Measurements from ENCODE around the gene MRPS15. TPM values are rescaled to one million over a fixed set of nuclear protein-coding genes. Genes with fewer than 3 reads are reported as not detected.
"Not testable (repeated sequence)": the region's sequence is repeated elsewhere in the genome, so short reads cannot be mapped to it uniquely, and the experiment has no call there.

MRPS15 gene
- polyA plus RNA-seq, 4 donors: 65.6 to 78.7 (median 69.6) TPM

DNA sequence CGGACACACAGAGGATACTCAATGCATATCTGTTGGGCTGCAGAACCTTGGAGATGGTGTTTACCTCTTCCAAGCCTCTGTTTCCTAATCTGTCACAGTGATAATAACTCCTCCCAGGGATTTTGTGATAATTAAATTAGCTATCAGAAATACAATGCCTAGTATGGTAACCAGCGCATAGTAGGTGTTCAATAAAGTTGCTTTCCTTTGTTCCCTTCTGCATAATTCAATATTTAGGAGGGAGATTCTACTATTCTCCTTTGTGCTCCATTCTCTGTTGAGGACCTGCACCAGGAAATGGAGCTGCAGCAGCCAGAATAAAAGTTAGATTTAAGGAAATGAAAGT, 21.9 kb upstream of the MRPS15 start:
- no peak for DNase-seq (ENCODE audit: low read depth in 4 of 4, low spot score in 2 of 4)

GRCh38 chr1:36484099-36484498, 19.9 kb upstream of the MRPS15 start:
- no peak for DNase-seq (ENCODE audit: low read depth in 4 of 4, low spot score in 2 of 4)

- DNase-seq (ENCODE audit: low read depth in 4 of 4, low spot score in 2 of 4): no peak
These were observed 18.7 kb upstream of the MRPS15 start, which contains the start of gene CSF3R for GRCh38 chr1:36482724-36483388. Gene CSF3R (minus strand): TSS chr1:36482913. CDS start chr1:36479496, 3,417 bp downstream.

GRCh38 chr1:36481771-36482723, 17.9 kb upstream of the MRPS15 start:
- DNase-seq (ENCODE audit: low read depth in 4 of 4, low spot score in 2 of 4): no peak

DNA sequence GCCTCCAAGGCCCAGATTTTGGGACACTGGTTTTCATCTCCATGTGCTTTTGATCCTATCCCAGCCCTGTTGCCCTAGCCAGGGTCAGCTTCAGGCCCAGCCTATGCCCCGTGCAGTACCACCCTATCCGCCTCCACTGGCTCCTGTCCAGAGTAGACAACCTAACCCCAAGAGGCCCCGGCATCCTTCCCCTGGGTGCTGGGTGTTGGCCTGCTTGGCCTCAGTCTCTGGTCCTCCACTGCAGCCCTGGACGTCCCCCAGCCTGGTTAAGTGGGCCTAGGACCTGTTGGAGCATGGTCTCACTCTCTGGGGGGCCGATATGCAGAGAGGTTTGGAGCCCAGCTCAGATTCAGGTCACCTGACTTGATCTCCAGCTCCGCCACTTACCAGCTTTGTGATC, 16.9 kb upstream of the MRPS15 start:
- no peak for DNase-seq (ENCODE audit: low read depth in 4 of 4, low spot score in 2 of 4)

DNA sequence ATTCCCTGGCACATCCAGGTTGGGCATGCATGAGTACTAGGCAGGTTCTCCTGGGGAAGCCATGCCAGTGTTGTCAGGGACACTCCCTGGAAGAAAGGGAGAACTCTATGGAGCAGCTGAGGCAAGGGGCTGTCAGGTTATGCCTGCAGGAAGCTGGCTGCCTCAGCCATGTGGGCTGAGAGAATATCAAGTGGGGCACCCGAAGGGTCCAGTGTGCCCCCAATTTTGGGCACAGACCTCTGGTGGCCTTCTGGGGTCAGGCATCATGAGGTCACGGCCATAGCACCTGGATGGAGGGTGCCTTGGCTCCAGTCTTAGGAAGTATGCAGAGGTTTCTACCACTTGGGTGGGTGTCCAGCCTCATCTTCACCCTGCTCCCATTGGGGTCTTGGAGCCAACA, 16.0 kb upstream of the MRPS15 start:
- no peak for DNase-seq (ENCODE audit: low read depth in 4 of 4, low spot score in 2 of 4)

GRCh38 chr1:36479505-36480051, 15.4 kb upstream of the MRPS15 start:
- DNase-seq (ENCODE audit: low read depth in 4 of 4, low spot score in 2 of 4): no peak

DNA sequence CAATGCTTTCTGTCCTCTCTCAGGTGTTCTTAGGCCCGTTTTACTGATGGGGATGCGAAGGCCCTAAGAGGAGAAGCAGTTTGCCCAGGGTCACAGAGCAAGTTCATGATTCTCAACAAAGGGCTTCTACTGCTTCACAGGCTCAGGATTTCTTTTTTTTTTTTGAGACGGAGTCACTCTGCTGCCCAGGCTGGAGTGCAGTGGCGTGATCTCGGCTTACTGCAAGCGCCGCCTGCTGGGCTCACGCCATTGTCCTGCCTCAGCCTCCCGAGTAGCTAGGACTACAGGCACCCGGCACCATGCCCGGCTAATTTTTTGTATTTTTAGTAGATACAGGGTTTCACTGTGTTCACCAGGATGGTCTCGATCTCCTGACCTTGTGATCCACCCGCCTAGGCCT, 13.4 kb upstream of the MRPS15 start:
- DNase-seq (ENCODE audit: low read depth in 4 of 4, low spot score in 2 of 4): not testable (repeated sequence)

- DNase-seq (ENCODE audit: low read depth in 4 of 4, low spot score in 2 of 4): no peak
These were observed 12.8 kb upstream of the MRPS15 start for GRCh38 chr1:36476945-36477344.

GRCh38 chr1:36475910-36476604, 11.9 kb upstream of the MRPS15 start:
- DNase-seq (ENCODE audit: low read depth in 4 of 4, low spot score in 2 of 4): no peak

DNA sequence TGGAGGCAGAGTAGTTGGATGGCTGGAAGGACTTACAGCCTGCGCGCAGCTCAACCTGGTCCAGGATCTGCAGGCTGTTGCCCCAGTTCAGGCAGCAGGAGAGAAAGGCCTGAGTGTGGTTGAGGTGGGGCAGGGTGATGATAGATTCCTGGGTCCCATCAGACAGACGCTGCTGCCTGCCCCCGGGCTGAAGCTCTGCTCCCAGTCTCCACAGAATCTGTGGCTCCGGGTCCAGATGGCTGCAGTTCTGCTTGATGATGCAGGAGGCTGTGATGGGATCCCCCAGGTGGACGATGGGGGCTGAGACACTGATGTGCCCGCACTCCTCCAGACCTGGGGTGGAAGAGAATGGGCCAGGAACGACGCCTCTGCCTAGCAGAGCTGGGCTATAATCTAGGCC, 11.2 kb upstream of the MRPS15 start:
- DNase-seq (ENCODE audit: low read depth in 4 of 4, low spot score in 2 of 4): no peak

- DNase-seq (ENCODE audit: low read depth in 4 of 4, low spot score in 2 of 4): no peak
These were observed 8.5 kb upstream of the MRPS15 start for GRCh38 chr1:36472656-36473055.

DNA sequence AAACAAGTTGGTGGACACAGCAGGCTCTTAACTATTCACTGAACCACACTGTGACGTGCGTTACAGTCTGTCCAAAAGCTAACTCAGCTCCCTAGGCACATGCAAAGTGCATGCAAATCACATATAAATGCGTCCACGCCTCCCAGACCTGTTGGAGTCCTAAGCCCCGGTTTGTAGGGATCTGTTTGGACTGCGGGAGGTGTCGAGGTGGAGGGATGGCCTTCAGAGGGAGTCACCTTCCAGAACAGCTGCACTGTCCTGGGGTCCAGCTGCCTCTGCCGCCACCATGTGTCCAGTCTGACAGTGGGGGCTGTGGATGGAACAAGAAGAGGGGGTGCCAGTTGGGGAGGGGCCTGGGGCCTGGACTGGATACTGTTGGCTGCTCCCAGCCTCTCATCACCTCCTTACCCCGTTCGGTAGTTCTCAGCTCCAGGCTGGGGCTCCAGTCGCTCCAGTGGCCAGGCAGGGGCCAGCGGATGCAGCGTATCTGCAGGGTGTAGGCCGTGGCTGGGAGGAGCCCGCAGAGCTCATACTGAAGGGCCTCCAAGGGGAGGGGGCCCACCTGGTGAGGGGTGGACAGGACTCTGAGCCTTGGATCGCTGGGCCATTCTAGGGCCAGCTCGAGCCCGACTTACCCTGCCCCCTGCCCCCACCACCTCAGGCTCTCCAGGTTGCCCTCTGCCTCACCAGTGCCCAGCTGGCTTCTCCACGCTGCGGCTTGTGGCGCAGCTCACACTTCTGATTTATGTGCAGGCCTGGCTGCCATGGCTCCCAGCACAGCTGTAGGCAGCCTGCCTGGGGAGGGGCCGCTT, 7.9 kb upstream of the MRPS15 start:
- no peak for DNase-seq (ENCODE audit: low read depth in 4 of 4, low spot score in 2 of 4)

DNA sequence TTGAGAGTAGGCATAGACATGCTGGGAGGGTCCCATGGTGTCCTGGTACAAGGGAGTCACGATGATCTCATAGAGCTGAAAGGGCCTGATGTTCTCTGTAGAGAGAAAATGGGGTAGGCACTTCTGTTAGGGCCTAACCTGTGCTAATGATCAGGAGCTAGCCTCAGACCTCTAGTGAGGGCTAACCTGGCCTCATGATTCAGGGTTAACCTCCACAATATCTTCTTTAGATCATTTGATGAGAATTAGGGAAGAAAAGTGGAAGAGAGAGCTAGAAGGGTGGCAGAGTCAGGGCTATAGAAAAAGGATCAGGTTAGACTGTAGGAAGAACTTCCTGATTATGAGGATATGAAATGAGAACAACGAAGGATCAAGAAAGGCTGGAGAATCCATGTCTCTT, 5.0 kb upstream of the MRPS15 start:
- no peak for DNase-seq (ENCODE audit: low read depth in 4 of 4, low spot score in 2 of 4)

GRCh38 chr1:36467700-36468455, 3.7 kb upstream of the MRPS15 start:
- no peak for DNase-seq (ENCODE audit: low read depth in 4 of 4, low spot score in 2 of 4)

DNA sequence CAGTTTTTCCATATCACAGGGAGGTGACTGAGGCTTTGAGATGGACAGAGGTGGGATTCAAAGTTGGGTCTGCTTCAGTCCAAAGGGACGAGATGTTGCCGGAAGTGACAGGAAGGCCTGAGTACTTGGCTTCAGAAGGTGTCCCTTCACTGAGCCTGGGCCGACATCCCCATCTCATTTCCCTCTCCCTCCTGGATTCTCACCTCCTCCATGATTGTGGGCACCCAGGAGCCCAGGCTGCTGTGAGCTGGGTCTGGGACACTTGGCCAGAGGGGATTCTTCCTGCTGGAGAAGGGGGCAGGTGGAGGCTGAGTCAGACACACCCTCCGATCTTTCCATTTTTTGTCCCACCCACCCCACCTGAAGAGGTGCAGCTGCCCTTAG, 2.8 kb upstream of the MRPS15 start:
- no peak for DNase-seq (ENCODE audit: low read depth in 4 of 4, low spot score in 2 of 4)

- DNase-seq (ENCODE audit: low read depth in 4 of 4, low spot score in 2 of 4): no peak
These were observed 2.3 kb upstream of the MRPS15 start for GRCh38 chr1:36466370-36467026.

DNA sequence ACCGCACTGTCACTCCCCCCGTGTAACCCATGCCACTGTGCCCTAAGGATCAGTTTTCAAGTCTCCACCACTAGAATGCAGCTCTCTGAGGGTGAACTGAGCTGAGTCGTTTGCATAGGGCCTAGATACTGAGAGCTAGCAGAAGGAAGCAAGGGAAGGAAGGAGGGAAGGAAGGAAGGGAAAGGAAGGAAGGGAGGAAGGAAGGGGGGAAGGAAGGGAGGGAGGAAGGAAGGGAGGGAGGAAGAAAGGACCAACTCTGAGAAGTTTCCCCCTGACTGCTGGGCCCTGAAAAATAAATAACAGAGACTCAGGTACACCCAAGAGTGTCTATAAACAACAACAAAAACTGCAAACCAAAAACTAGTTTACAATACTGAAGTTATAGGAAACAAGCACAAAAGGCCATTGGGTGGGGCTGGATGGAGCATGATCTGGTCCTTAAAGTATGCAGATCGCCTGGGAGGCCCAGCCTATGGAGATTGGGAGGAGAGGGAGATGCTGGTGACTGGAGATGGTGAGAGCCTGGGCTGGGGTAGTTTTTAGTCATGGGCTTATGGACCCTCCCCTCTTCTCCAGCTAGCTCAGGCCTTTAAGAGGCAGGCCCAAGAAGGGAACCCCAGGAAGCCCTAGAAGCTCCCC, 1.7 kb upstream of the MRPS15 start:
- no peak for DNase-seq (ENCODE audit: low read depth in 4 of 4, low spot score in 2 of 4)

Measured in left renal cortex interstitium (tissue), 4 donors.